Renal cortical epithelial cell (primary cell): Measurements from ENCODE around the gene CIROP. TPM values are rescaled to one million over a fixed set of nuclear protein-coding genes. Genes with fewer than 3 reads are reported as not detected.

Source experiments
- DNase-seq: peaks from one replicate; pipeline ENCODE4 v3.0.0-alpha.2; 2011; ENCODE audit warnings: low read depth
- total RNA-seq: library from RNA; depleted of rRNA; stranded (reverse); fragments of >200 nt; gene quantifications from 2 replicates; pipeline ENCODE4 v1.2.3, GENCODE V29; 2014

CIROP gene
- total RNA-seq, 1 donor from 2014 or later = not detected

DNA sequence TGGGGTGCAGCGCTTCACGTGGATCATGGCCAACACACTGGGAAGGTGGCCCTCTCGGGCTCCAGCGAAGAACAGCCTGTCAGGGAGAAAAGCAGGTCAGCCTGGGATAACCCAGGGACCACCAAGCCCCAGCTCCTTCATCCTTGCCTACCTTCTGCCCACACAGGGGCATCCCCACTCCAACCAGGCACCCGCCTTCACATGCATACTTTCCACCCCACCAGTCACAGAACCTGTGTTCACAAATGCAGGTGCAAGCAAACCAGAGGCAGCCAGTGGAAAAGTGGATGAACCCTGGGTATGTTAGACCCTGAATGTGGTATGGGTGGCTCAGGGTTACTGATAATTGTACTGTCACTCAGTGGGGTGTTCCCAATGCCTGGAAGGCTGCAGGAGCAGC is 26.7 kb upstream of the CIROP start:
- DNase-seq = no peak

DNA sequence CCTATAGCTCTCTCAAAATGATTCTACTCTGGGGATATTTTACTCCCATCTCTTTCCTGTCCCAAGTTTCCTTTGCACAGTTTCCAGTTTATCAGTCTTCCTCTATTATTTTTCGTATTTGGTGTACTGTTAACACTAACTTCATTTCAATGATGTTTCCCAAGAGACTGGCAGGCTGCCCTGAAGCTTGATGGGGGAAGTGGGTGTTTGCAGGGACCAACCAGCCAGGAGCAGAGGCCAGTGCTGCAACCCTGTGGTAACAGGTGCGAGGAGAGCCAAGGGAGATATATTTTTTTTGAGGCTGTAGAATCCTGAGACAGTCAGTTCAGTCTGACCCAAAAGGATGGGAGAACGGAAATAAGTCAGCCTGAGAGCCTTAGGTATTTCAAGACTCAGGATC is 26.1 kb upstream of the CIROP start:
- no peak for DNase-seq

DNA sequence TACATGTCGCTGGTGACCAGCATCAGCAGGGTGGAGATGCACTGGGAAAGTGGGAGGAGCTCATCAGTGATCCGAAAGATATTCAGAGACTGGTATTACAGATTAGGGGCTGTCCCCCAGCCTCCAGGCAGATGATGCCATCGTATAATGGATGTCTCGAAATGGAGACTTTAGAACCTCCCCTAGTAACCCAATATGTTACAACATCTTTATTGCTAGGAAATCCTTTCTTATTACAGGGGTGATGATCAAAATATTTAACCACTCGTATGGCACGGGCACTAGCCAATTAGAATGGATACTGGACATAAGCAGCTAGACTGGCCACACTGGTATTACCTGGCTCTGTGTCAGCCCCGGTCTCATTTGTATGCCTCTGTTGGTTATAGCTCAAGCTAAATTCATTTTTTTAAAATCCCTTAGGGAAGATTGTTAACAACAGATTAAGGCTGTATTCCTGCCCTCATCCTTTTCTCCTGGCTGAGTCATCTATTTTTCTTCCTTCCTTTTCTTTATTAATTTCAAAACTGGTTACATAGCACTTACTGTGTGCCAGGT is 25.0 kb upstream of the CIROP start:
- DNase-seq = no peak

DNA sequence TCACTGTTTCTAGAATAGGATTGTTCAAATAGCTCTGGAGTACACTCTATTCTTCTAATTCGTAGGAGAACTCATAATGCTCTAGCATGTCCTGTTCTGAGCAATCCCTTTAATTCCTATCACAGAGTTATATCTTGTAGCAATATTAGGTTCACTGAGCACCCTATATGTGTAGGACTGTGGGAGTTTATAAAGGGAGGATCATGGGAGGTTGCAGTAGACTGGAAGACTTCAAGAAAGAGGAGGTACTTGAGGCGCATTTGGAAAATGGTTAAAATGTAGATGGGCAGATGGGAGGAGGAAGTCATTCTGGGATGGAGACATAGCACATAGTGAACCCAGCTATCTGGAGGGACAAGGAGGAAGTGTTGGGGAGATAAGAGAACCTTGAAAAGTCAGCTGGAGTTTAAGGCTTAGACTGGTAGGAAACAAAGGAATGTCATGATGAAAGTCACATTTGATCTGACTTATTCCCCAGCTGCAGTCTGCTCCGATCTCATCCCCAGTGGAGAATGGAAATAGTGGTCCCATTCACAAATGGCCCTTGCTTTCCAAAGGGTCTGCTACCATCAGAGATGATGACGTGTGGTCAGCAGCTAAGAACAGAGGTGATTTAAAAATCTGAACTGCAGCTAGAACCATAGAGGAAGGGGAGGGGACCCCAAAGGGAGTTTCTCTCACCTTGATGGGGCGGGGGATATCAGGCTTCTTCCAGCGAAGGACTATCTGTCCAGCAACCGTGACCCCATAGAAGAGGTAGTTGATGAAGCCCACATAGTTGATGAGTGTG is 24.4 kb upstream of the CIROP start:
- DNase-seq = no peak

DNA sequence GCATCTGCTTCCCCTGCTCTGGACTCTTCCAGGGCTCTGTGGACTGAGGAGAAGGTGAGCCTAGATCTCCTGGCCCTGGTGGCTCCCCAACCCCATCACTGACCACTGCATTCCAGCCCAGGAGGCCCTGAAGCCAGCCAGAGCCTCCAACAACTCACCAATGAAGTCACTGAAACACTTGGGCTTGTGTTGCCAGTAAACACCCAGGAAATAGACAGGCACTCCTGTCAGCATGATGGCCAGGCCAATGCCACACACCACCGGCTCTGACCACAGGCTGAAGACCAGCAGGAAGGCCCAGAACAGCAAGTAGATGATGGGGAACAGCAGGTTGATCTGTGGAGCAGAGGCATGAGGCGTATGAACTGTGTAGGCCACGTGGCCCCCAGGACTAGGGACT is 23.1 kb upstream of the CIROP start:
- DNase-seq = no peak

DNA sequence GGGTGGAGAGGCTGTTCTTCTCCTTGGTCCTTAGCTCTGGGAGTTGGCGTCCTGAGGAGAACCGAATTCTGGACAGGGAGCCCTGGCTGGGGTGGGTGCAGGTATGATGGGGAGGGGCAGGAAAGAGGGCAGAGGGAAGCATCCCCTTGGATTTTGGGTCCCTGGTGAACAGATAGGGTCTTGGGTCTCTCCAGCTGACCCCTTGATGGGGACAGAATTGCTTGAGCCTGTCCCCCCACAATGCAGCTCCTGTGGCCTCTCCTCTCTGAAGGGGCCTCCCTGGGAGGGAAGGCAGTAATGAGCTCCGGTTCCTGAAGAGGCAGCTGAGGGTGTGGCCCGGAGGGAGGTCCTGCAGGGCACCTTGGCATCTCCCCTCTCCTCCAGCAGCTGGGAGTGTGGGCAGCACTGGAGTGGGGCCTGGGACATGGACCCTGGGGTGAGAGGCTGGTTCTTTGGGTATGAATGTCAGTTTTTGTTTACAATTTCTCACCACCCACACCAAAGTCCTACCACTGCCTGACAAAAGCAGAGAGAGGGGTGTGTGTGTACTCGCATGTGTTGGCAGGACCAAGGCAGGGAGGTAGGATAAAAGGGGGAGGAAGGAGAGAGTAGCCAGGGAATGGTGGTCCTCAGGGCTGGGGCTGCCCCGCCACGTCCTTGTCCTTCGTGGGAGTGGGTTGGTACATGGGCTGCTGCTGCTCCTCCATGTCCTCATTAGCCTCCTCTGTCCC is 21.9 kb upstream of the CIROP start:
- DNase-seq = no peak

DNA sequence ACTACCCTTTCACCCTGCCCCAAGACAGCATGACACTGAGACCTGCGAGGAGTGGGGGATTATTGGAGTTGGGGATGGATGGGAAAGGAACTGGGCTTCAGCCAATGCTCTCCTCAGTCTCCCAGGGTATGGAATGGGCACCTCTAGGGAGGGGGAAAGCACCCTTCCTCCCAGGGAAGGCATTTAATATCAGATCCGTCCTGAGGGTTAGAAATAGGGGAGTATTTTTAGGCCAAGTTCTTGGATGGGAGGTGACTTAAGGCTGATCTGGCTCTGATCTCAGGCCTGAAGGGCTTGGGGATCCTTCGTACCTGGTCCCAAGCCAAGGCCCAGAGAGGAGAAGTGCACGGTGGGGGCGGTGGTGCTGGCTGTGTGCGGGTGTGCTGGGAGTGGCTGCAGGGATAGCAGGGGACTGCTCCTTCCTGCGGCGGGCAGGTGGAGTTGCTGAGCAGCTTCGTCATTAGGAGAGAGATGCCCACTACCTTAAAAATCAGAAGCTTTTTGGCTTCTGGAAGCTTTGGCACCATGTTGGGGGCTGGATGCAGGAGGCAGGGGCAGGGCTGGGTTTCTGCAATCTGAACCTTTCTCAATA is 21.2 kb upstream of the CIROP start:
- no peak for DNase-seq

DNA sequence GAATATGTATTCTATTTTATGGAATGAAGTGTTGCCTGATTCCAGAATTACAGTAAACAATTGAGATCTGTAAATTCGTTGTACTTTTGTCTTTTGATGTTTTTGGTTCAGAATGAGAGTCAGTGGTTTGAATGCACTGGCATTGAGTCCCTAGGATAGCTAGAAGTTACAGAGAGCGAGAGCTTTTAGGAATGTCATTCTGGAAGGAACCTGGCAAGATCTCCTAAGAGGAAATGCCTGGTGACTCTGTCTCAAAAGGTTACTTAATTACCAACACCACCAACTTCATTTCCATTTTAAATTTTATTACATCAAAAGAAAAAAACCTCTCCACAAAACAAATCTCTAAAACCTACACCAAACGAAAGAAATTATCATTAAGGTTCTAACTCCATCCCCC is 20.2 kb upstream of the CIROP start:
- peak; percentile 33 for DNase-seq

DNA sequence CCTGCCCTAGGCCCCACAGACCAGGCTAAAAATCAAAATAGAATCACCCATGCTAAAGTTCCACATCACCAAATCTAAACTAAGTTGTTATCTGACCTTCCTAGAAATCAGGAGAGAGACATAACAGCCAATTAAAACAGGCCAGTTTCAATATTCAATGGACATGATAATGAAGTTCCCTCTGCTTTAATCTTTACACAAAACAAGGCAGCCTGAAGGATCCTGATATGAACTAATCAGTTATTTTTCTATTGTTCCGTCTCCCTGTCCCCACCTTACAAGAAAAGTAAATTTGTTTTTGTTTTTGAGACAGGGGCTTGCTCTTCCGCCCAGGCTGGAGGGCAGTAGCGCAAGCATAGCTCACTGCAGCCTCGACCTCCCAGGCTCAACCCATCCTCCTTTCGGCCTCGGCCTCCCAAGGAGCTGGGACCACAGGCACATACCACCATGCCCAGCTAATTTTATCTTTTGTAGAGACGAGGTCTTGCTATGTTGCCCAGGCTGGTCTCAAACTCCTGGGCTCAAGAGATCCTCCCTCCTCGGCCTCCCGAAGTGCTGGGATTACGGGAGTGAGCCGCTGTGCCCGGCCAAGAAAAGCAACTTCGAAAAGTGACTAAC is 19.7 kb upstream of the CIROP start:
- no peak for DNase-seq

DNA sequence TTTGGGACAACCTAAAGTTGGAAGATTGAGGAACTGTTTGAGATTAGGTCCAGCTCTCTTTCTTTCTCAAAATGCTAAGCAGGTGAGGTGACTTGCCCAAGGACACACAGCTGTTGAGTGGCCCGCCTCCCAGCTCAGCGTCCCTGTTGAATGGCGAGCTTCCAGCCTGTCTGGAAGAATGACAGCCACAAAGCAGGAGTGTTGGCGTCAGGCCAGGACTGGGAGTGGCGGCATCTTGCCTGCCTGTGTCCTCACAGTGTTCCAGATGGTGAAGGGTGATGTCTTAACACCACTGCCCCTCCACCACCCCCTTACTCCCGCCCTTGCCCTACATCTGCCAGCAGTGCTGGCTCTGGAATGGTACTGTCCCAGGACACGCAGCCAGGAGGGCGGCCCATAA is 18.6 kb upstream of the CIROP start:
- DNase-seq = no peak

DNA sequence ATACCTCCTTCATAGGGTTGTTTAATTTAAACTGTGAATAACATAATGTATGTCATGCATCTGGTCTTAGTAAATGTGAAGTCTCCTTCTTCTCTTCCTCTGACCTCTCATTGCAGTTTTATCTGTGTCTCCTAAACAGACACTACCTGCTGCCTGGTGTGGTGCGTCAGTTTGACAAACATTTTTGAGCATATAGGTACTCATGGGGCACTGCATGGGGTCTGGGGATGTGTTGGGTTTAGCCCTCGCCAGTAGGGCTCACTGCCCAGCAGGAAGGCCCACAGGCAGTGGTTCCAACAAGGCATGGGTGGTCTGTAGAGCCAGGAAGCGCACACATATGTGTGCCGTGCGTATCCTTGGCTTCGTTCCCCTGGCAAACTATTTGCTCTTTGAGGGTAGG is 17.3 kb upstream of the CIROP start:
- no peak for DNase-seq

DNA sequence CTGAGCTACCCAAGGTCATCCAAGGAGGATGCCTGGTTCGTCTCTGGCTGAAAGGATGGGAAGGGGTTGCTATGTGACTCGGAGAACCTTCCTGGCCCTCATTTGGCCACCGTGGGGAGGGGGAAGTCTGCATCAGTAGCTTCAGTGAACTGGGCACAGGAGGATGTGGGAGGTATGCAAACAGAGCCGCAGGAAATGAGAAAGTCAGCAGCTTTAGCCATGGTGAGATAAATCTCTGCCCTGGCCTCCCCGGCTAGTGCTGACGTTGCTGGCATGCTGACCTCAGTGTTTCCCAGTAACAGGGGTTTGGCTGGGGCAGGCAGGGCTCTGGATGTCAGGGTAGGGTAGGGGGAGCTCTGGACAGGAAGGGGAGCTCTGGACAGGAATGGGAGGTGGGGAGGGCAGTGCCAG is 16.6 kb upstream of the CIROP start:
- DNase-seq = peak; percentile 78

DNA sequence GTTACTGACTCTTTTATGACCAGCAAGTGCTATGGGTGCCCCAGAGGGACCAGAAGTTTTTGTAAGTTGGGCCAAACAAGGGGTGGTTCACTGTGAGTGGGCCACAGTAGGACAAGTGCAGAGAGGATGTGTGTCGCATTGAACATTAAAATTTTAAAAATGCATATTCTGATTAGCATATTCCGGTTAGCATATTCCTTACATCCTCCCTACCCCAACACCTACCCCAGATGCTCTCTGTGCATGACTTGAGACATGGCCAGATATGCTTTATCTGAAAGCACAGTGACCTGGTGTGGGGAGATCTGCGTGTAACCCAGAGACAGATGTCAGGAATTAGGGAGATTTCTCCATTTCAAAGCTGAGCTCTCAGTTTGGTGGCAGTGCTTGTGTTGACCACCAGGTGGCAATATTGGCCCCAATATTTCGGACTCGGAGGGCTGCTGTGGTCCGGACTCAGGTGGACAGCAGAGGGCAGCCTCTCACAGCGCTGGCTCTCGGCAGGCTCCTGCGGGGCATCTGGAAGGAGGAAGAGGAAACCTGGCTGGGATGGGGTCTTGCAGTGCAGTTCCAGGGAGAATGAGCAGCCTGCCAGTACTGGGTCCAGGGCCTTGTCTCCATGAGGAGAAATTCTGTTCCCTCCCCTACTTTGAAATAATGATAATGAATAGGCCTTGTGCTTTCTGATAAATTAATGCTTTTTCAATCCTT is 15.9 kb upstream of the CIROP start:
- DNase-seq = peak; percentile 68

DNA sequence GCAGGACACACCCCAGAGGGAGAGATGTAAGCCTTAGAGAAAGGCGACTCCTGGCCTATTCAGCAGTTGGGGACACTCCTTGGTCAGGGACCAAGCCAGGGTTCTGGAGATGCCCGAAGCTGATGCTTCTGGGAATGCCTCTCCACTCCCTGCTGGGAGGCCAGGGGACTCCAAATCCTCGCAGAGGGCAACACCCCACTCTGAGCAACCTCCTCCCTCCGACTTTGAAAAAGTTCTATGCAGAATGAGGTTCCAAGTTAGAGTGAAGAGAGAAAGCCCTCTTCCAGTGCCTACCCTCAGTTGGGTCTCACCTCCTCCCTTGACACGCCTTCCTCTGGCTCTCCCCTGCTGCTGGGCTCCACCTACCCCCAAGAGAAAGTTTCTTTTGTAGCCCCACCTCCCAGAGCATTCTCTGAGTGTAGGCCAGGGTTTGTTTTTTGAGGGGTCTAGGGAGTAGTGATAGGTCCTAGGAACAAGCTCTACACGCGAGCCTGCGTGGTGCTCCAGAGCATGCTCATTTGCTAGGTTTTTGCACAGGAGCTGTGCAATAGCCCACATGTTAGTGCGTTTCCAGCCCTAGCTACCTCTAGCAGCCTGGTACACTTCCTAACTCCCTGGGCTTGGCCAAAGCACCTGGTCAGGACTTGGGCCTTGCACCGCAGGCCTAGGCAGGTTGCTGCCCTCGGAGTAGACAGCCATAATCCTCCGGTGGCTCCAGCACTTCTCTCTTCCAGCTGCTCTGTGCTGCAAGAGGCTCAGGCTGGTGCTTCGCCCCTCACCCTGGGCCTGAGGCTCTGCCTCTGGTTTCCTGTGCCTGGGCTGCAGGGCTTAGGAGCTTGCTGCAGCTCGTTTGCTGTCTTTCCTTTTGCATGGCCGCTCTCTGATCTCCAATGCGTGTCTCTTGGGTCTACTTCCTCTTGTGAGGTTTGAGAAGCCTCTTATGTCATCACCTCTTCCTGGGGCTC is 14.9 kb upstream of the CIROP start:
- DNase-seq = no peak

DNA sequence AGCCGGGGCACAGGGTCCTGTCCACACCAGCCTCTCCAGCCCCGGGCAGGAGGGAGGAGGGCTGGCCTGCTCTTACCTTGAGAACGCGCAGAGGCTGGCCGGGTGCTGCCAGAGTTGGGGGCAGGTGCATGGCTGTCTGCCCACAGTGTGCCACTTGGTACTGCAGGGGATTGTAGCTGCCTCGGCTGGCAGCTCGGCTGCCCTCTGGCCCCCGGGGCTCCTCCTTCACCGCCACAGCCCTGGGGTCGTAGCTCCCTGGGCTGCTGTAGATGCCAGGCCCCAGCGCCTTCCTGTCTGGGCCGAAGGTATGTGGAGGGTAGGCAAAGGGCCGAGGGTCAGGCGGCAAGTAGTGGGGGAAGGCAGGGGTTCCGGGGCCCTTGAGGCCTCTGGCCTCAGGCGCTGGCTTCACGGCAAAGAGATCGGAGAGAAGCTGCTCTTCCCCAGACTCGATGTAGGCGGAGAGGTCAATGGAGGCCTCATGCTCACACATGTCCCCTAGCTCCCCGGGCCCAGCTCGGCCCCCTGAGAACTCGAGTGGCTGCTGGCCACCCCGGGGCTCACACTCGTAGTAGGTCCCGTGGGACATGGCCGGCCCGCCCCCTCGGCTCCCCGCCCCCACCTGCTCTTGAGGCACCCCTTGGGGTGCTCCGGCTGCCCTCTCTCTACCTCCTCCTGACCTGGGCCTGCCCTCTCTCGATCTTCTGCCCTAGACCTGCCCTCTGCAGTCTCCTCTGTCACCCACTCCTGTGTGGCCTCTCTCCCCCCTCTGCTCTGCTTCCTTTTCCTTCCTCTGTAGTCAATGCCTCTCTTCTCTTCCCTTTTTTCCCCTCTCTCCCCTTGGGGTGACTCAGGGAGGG is 13.9 kb upstream of the CIROP start, which contains the start of gene CEBPE:
TSS of gene CEBPE (minus strand) at position 750 of the 857 bp plus-strand sequence. CDS start at position 586, 164 bp downstream.
- DNase-seq = no peak

DNA sequence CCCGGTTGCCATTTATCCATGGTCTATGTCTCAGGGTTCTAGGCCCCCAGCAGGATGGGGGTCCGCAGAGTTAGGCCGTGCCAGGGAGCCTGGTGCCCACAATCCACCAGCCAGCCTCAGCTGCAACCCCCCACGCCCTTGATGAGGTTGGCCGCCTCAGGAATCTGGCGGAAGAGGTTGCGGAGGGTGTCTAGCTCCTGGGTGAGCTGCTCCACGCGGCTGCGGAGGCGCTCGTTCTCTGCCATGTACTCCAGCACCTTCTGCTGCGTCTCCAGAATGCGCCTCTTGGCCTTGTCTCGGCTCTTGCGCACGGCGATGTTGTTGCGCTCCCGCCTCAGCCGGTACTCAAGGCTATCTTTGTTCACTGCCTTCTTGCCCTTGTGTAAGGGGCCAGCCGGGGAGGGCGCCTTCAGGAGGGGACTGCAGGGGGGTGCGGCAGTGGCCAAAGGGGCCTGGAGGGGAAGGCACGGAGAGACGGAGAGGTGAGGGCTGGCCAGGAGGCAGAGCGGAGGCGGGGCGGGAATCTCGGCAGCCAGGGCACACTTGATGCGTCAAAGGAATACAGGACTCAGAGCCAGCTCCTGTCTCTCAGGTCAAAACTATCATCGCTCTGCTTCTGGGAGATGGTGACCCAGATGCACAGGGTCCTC is 12.7 kb upstream of the CIROP start:
- DNase-seq = no peak

DNA sequence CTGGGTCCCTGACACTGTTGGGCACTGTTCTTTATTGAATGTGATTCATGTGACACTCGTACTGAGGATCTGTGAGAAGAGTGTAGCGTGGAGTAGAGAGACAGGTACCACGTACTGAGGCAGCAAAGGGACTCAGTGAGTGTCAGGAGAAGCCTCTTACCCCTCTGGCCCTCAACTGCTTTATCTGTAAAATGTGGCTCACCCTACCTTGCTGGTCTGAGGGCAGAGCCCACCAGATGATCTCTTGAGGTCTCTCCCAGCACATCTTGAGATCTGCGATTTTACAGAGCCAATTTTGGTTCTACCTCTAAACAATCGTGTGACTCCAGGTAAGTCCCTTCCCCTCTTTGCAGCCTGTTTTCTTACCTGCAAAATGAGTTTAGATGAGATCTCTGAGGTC is 11.1 kb upstream of the CIROP start:
- DNase-seq = no peak

DNA sequence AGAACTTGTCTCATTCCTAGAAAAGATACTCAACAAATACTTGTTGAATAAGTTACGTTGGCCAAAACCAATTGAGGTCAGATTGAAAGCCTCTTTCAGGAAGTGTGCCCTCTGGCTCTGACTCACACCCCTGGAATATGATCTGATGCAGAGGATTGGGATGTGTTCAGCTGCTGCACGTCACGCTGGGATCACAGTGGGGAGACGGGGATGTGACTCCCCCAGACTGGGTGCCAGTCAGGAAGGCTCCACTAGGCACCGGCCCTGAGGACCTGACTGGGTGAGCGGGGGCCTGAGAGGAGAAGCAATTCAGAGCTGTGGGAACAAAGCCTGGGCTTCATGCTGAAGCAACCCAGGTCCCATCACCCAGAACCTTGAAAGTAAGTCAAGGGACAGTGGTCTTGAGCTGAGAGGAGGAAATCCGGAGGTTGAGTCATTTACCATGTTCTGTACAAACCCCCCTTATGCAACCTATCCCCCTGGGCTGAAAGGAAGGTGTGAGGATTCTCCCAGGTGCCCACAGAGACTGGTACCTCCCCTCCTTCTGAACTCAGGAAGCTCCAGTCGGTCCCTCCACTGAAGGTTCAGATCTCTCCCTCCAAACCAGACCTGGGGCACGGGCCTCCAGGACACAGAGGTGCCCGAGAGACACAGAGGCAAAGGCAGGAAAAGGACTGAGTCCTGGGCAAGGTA is 10.4 kb upstream of the CIROP start:
- DNase-seq = peak; percentile 97
